ENCODE results near the gene C1GALT1C1. TPM values are rescaled to one million over a fixed set of nuclear protein-coding genes. Genes with fewer than 3 reads are reported as not detected.

Gene C1GALT1C1
- total RNA-seq: 10 to 100 TPM; 16.5 to 21.2 (median 16.9) TPM

DNA sequence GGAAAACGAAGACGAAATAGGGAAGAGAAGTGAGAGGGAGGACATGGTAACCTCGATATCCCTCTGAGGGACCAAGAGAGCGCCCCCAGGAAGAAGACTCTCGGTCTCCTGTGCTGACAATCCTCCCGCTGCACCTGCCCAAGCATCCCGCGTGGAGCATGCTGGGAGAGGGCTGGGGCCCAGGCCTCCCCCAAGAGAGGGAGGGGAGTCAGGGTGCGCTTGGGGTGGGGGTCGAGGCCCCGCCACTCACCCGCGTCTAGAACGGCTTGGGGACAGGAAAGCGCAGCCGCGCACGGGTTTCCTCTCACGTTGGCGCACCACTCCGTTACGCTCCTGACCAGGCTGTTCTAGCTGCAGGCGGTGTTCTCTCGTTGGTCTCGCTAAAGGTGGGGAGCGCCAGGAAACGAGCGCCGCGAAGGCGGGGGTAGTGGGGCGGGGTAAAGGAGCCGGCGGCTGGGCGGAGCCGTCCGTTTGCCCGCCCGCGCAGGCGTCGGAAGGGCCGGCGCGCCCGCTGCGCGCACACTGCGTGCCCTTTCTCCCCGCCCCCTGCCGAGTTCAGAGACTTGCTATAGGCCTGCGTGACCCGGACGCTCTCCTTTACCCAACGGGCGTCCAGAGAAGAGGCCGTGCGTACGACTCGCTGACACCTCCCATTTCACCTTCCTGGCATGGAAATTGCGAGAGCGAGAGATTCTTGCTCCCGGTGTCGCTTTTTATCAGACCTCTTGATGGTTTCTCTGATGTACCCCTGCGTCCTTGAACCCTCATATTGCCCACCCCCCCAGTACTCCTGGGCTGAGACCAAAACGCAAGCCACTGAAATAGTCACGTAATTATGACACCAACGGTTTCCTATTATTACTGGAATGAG lies at the start of gene C1GALT1C1:
Gene C1GALT1C1, minus strand, starts transcription at position 388 of the 871 bp plus-strand sequence. CDS start 2,888 bp downstream, outside the sequence.
- no peaks in the 10 kb centered on the region for H3K27me3 ChIP-seq
- no peaks in the 10 kb centered on the region for H3K36me3 ChIP-seq
- peak within 1 kb of the TSS; percentile 41 to 72 (median 64) for H3K4me3 ChIP-seq
- TF ChIP-seq CTCF (IDR thresholded peaks at IDR 0.05) (no peak), POLR2A (IDR thresholded peaks at IDR 0.05) (peak in 1 of 2 donors; percentile 51), EP300 (IDR thresholded peaks at IDR 0.05) (peak in 1 of 2 donors; percentile 81)
- DNase-seq (ENCODE audit: low spot score in 2 of 2): peak; percentile 70 to 79
- H3K9me3 ChIP-seq: no peaks in the 10 kb centered on the region
- 0 to 46% methylated on average over 31 to 61 of the region's 68 CpGs for WGBS, 2 donors
- peaks cover 0 to 10% (median 0%) of the 10 kb centered on the region in 4 donors for H3K4me1 ChIP-seq
- peak within 1 kb of the TSS; percentile 65 to 88 (median 88) for H3K27ac ChIP-seq

- Histone ChIP-seq H3K4me3 (no peak overlapping the region), H3K27ac (no peak overlapping the region), H3K27me3 (no peaks in the 10 kb centered on the region), H3K9me3 (no peaks in the 10 kb centered on the region), H3K36me3 (no peaks in the 10 kb centered on the region), H3K4me1 (peaks cover 0 to 6% (median 0%) of the 10 kb centered on the region in 4 donors)
- 62 to 93% methylated on average over 2 of the region's 2 CpGs for WGBS, 2 donors
- DNase-seq (ENCODE audit: low spot score in 2 of 2): no peak
- TF ChIP-seq POLR2A (IDR thresholded peaks at IDR 0.05): no peak
- no peak for TF ChIP-seq EP300 (IDR thresholded peaks at IDR 0.05)
- no peak for TF ChIP-seq CTCF (IDR thresholded peaks at IDR 0.05)
These were observed 47.3 kb upstream of the C1GALT1C1 start for GRCh38 chrX:120677004-120677652.

DNA sequence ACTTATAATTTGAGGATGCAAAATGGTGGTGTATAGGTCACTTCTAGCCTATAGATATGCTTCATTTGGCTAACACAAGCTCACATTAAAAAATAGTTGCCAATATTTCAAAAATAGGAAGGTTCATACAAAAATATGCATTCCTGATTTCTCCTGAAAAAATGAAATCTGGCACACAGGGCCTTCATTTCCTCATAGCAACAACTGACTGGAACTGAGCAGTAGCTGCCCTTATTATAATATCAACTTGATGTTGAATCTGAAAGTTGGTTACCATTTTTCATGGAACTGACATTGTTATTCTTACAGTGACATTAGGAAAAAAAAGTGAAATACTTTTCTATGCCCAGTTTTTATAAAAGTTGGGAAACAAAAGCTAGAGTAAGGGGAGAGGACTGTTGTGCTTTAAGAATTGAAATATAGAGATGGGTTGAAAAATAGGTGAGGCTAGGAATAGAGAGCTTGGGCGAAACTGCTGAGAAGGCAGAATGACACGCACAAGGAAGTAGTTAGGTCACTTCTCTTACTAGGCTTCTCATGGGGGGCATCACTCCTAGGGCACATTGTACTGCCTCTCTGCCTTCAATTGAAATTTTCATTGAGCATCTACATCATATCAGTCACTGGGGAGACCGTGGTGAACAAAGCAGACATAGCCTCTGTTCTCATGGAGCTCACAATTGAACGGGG lies 43.1 kb upstream of the C1GALT1C1 start:
- WGBS, 2 donors: 80 to 94% methylated on average over 4 of the region's 4 CpGs
- H3K36me3 ChIP-seq: no peaks in the 10 kb centered on the region
- H3K9me3 ChIP-seq: no peaks in the 10 kb centered on the region
- H3K27me3 ChIP-seq: no peaks in the 10 kb centered on the region
- TF ChIP-seq POLR2A (IDR thresholded peaks at IDR 0.05) (no peak), EP300 (IDR thresholded peaks at IDR 0.05) (no peak), CTCF (IDR thresholded peaks at IDR 0.05) (no peak)
- H3K27ac ChIP-seq: peak overlapping the region in 3 of 4 donors; percentile 30 to 64 (median 63)
- peaks cover 0 to 6% (median 0%) of the 10 kb centered on the region in 4 donors for H3K4me1 ChIP-seq
- no peak overlapping the region for H3K4me3 ChIP-seq
- DNase-seq (ENCODE audit: low spot score in 2 of 2): no peak

- WGBS, 2 donors: 16 to 42% methylated on average over 3 of the region's 3 CpGs
- H3K27me3 ChIP-seq: no peaks in the 10 kb centered on the region
These were observed 42.5 kb upstream of the C1GALT1C1 start for GRCh38 chrX:120672389-120672788.

DNA sequence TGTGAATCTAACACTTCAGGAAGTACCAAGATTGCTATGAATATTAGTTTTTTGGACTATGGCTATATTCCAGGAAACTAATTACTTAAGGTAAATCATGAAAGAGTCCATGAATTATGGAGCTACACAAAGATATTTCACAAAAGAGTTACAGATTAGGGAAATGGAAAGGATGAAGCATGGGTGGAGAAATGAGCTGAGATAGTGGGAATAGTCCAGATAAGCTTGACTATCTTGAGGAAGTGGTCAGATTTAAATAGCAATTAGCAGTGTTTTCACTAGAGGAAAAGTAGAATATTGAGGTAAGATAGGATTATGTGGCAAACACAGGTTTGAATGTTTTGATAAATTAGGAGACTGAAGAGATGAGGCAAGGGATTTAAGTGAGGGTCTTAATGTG lies 42.1 kb upstream of the C1GALT1C1 start:
- H3K4me1 ChIP-seq: peaks cover 0 to 6% (median 0%) of the 10 kb centered on the region in 4 donors
- H3K36me3 ChIP-seq: no peaks in the 10 kb centered on the region
- no peaks in the 10 kb centered on the region for H3K9me3 ChIP-seq
- no peak overlapping the region for H3K4me3 ChIP-seq
- H3K27me3 ChIP-seq: no peaks in the 10 kb centered on the region
- H3K27ac ChIP-seq: peak overlapping the region in 2 of 4 donors; percentile 73 to 75
- no peak for DNase-seq (ENCODE audit: low spot score in 2 of 2)
- TF ChIP-seq CTCF (IDR thresholded peaks at IDR 0.05) (no peak), EP300 (IDR thresholded peaks at IDR 0.05) (no peak), POLR2A (IDR thresholded peaks at IDR 0.05) (no peak)

More at GRCh38 chrX:120672389-120672788, 42.5 kb upstream of the C1GALT1C1 start:
- peak; percentile 20 to 58 for DNase-seq (ENCODE audit: low spot score in 2 of 2)
- Histone ChIP-seq H3K4me3 (no peak overlapping the region), H3K36me3 (no peaks in the 10 kb centered on the region), H3K4me1 (peaks cover 0 to 6% (median 0%) of the 10 kb centered on the region in 4 donors), H3K27ac (peak overlapping the region in 2 of 4 donors; percentile 73 to 75), H3K9me3 (no peaks in the 10 kb centered on the region)
- TF ChIP-seq POLR2A (IDR thresholded peaks at IDR 0.05) (no peak), EP300 (IDR thresholded peaks at IDR 0.05) (peak in 1 of 2 donors; percentile 79)

Measured in tibial nerve (tissue), 4 donors.